ENCODE measurements around the gene STAG1.
"Not testable (repeated sequence)": the region's sequence is repeated elsewhere in the genome, so short reads cannot be mapped to it uniquely, and the experiment has no call there.

The STAG1 gene

DNA sequence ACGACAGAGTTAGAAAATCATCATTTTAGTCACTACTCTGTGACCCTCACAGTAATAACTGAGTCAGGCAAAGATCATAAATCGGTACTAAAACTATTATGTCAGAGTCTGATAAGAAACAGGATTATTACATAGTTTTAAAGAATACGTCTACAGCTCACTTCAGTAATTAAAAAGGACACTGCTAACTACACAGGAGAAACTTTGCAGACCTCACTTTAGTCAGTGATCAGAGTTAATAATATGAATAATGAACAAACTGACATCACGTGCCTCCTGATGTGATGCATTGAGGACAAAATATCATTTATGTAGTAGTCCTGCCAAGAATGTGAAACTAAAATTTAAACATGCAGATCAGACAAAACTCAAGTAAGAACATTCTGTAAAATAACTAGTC, 339.9 kb downstream of the STAG1 start:
- no peak for DNase-seq (ENCODE audit: low read depth, low spot score)

DNA sequence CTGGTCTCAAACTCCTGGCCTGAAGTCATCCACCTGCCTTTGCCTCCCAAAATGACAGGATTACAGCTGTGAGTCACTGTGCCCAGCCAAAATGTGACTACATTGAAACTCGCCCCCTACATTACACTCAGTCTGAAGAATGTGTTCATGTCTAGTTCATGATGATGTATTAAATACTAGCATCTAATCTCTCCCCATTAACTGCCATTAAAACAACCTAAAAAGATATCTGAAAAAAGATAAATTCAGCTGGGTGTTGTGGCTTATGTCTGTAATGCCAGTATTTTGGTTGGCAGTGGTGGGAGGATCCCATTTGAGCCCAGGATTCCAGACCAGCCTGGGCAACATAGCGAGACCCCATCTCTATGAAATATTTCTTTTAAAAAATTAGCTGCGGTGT, 342.6 kb downstream of the STAG1 start:
- DNase-seq (ENCODE audit: low read depth, low spot score), result no peak

DNA sequence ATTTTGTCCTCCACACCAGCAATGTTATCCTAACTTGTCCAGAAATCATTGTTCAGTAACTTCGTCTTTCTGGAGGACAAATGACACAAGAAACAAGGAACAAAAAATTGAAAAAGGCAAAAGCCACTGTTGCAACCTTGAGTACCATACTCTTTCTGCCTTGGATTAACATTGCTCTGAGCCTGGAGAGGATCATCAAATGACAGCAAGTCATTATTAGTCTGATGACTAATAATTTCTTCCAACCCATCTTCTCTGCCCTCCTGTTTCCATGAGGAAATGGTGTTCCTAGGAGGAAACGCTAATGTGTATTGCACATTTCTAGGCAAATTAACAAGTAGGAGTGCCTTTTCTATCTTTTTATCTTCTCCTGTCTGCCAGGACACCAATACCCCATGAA, 348.1 kb downstream of the STAG1 start:
- no peak for DNase-seq (ENCODE audit: low read depth, low spot score)

GRCh38 chr3:136396916-136397315, 355.3 kb downstream of the STAG1 start:
- no peak for DNase-seq (ENCODE audit: low read depth, low spot score)

GRCh38 chr3:136390574-136390973, 361.6 kb downstream of the STAG1 start:
- no peak for DNase-seq (ENCODE audit: low read depth, low spot score)

GRCh38 chr3:136387031-136387430, 365.1 kb downstream of the STAG1 start:
- no peak for DNase-seq (ENCODE audit: low read depth, low spot score)

DNA sequence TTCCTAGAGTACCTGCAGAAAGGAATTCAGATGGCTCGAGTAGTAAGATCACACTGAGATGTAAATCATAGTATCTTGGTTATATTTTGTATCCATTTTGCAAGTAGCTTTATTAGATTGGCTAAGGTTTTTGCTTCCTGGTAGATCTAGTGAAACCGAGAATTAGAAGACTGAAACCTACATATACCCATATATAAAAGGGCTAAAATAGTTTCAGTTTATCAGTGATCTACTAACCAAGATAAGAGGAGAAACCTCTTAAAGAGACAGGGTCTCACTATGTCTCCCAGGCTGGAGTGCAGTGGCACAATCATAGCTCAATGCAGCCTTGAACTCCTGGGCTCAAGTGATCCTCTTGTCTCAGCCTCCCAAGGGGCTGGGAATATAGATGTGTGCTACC, 366.7 kb downstream of the STAG1 start:
- DNase-seq (ENCODE audit: low read depth, low spot score), result no peak

DNA sequence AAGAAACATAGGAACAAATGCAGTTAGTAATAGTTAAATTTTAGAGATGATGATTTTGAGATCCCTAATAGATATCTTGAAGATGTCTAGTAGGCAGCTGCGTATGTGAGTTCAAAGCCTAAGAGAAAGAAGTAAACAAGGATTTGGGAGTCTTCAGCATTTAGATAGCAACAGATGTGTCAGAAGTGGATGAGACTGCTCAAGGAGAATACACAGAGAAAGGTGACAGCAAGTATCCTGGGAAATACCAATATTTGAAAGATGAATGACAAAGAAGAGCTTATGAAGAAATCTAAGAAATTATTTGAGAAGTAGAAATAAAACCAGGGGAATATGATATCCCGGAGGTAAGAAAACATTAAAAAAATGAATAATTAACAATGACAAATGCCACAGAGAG, 371.1 kb downstream of the STAG1 start:
- DNase-seq (ENCODE audit: low read depth, low spot score), result no peak

GRCh38 chr3:136380530-136380929, 371.6 kb downstream of the STAG1 start:
- no peak for DNase-seq (ENCODE audit: low read depth, low spot score)

- DNase-seq (ENCODE audit: low read depth, low spot score), result no peak
Measured at GRCh38 chr3:136378011-136378410, 374.2 kb downstream of the STAG1 start.

- no peak for DNase-seq (ENCODE audit: low read depth, low spot score)
Measured at GRCh38 chr3:136377508-136377907, 374.7 kb downstream of the STAG1 start.

GRCh38 chr3:136375800-136376199, 376.4 kb downstream of the STAG1 start:
- not testable (repeated sequence) for DNase-seq (ENCODE audit: low read depth, low spot score)

- no peak for DNase-seq (ENCODE audit: low read depth, low spot score)
Measured at GRCh38 chr3:136366289-136366688, 385.9 kb downstream of the STAG1 start.

DNA sequence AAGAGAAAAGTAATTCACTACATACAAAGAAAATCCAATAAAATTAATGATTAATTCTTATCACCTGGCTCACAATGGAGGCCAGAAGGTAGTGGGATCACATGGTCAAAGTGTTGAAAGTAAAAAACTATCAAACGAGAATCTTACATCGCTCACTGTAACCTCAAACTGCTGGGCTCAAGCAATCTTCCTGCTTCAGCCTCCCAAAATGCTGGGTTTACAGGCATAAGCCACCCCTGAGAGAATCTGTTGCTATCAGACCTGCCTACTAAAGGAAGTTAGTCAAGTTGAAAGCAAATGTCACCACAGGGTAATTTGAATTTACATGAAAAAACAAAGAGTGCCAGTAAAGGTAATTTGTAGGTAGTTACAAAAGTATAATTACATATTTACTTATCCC, 398.7 kb downstream of the STAG1 start:
- no peak for DNase-seq (ENCODE audit: low read depth, low spot score)

GRCh38 chr3:136351905-136352304, 400.3 kb downstream of the STAG1 start:
- no peak for DNase-seq (ENCODE audit: low read depth, low spot score)

DNA sequence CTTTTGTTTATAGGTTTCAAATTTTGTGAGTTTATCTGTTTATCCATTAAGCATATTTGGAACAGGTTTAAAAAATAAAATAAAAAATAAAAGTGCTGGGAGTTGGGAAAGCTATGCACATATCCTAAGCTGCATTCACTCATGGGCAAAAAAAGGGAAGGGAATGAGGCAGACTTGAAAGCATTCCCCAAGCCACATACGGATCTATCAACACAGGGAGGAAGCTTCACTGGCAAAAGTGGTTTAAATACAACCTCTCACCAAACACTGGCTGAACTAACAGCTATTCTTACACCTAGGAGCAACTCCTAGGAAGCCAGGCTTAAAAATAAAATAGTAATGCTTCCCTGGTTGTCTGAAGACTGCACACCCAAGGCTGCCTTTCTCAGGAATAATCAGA, 400.8 kb downstream of the STAG1 start:
- no peak for DNase-seq (ENCODE audit: low read depth, low spot score)

- DNase-seq (ENCODE audit: low read depth, low spot score), result no peak
Measured at GRCh38 chr3:136350557-136350956, 401.6 kb downstream of the STAG1 start.

GRCh38 chr3:136350132-136350531, 402.0 kb downstream of the STAG1 start:
- DNase-seq (ENCODE audit: low read depth, low spot score), result no peak

DNA sequence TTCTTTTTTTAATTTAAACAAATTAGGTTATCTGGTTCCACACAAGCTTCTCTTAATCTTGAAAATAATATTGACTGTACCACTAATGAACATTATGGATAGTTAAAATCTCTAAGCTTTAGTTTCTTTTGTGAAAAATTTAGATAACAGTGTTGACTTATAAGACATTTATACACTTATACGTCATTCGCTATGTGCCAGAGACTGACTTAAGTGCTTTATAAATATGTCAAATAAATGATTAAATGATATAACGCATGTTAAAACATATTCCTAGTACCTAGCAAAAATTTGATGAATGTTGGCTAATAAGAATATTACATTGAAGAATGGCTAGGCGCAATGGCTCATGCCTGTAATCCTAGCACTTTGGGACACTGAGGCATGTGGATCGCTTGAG, 405.7 kb downstream of the STAG1 start:
- no peak for DNase-seq (ENCODE audit: low read depth, low spot score)

GRCh38 chr3:136343873-136344555, 408.2 kb downstream of the STAG1 start:
- DNase-seq (ENCODE audit: low read depth, low spot score), result no peak

DNA sequence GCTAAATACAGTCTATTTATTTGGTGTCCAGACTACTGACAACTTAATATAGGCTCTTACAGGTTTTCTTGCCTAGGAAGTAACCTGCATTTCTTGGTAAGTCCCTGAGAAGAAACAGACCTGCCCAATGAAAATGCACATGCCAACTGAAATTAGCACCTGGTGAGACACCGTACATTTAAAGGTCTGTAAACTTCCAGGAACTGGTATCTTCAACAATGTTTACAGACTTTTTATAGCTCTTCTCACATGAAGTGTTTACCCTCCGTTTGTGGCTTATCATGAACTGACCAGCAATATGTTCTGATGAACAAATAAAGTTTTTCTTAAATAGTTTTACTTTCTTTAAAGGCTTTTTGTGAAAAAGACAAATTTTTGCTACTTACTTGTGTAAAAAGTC, 408.7 kb downstream of the STAG1 start:
- no peak for DNase-seq (ENCODE audit: low read depth, low spot score)

- no peak for DNase-seq (ENCODE audit: low read depth, low spot score)
Measured at GRCh38 chr3:136336329-136337100, 415.7 kb downstream of the STAG1 start.

DNA sequence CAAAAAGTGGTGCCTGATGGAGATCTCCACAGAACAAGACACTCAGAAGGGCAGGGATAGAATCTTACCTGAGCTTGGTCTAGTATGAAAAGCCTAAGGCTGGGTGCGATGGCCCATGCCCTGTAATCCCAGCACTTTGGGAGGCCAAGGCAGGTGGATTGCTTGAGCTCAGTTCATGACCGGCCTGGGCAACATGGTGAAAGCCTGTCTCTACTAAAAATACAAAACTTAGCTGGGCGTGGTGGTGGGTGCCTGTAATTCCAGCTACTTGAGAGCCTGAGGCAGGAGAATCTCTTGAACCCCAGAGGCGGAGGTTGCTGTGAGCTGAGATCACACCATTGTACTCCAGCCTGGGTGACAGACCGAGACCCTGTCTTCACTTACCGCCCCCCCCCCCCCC, 417.5 kb downstream of the STAG1 start:
- DNase-seq (ENCODE audit: low read depth, low spot score), result not testable (repeated sequence)

All from activated CD4-positive, CD25-positive, alpha-beta regulatory T cell treated with anti-CD3 and anti-CD28 coated beads, Interleukin-2, amount 50 U/mL, for 16 hours (primary cell).